Neural progenitor cell (in vitro differentiated cells): ENCODE results near the gene PCK1. TPM values are rescaled to one million over a fixed set of nuclear protein-coding genes. Genes with fewer than 3 reads are reported as not detected.

ENCODE experiments used
- DNase-seq: peaks from one replicate; pipeline ENCODE4 v3.0.0-alpha.2; 2016; ENCODE audit warnings: low spot score
- H2AFZ ChIP-seq: fragments of 200-600 bp; sonication (generic); replicated peaks from 2 replicates; pipeline ENCODE4 v1.6.1; 2016; ENCODE audit warnings: antibody characterized with exemption
- H3F3A ChIP-seq: fragments of 200-600 bp; sonication (generic); 2 replicates; pipeline ENCODE4 v1.6.1; 2016; ENCODE audit warnings: antibody characterized with exemption, low read depth
- H3K27ac ChIP-seq: fragments of 200-600 bp; sonication (generic); 2 replicates; pipeline ENCODE4 v1.5.1; 2016; ENCODE audit warnings: mild to moderate bottlenecking
- H3K27me3 ChIP-seq: fragments of 200-600 bp; sonication (generic); 2 replicates; pipeline ENCODE4 v1.6.1; 2016; ENCODE audit warnings: mild to moderate bottlenecking, moderate library complexity
- H3K36me3 ChIP-seq: fragments of 200-600 bp; sonication (generic); 2 replicates; pipeline ENCODE4 v1.5.1; 2016
- H3K4me1 ChIP-seq: fragments of 200-600 bp; sonication (generic); 2 replicates; pipeline ENCODE4 v1.6.1; 2016; ENCODE audit warnings: mixed run types
- H3K4me2 ChIP-seq: fragments of 200-600 bp; sonication (generic); 2 replicates; pipeline ENCODE4 v1.6.1; 2016
- H3K4me3 ChIP-seq: fragments of 200-600 bp; sonication (generic); 2 replicates; pipeline ENCODE4 v1.5.1; 2016
- H3K79me2 ChIP-seq: fragments of 200-600 bp; sonication (generic); 2 replicates; pipeline ENCODE4 v1.6.1; 2016; ENCODE audit warnings: low read depth
- H3K9ac ChIP-seq: fragments of 200-600 bp; sonication (generic); 2 replicates; pipeline ENCODE4 v1.6.1; 2016
- H3K9me3 ChIP-seq: fragments of 200-600 bp; sonication (generic); 2 replicates; pipeline ENCODE4 v1.5.1; 2016; ENCODE audit warnings: low read depth
- H4K20me1 ChIP-seq: fragments of 200-600 bp; sonication (generic); 2 replicates; pipeline ENCODE4 v1.6.1; 2016; ENCODE audit warnings: low read depth
- H3K27ac Mint-ChIP-seq: 3 replicates; pipeline ENCODE4 v1.8.0; 2021; ENCODE audit warnings: mixed read lengths
- H3K27me3 Mint-ChIP-seq: 2 replicates; pipeline ENCODE4 v1.8.0; 2022; ENCODE audit warnings: low read depth, mild to moderate bottlenecking, inconsistent platforms, moderate library complexity, mixed read lengths; ENCODE audit not compliant: insufficient read depth
- H3K36me3 Mint-ChIP-seq: 3 replicates; pipeline ENCODE4 v1.8.0; 2021; ENCODE audit warnings: mixed read lengths
- H3K4me1 Mint-ChIP-seq: 3 replicates; pipeline ENCODE4 v1.8.0; 2021; ENCODE audit warnings: mixed read lengths
- H3K4me3 Mint-ChIP-seq: 3 replicates; pipeline ENCODE4 v1.8.0; 2021; ENCODE audit warnings: mild to moderate bottlenecking, moderate library complexity, mixed read lengths
- H3K9me3 Mint-ChIP-seq: 3 replicates; pipeline ENCODE4 v1.8.0; 2020; ENCODE audit warnings: mixed read lengths
- CTCF ChIP-seq: fragments of 200-600 bp; sonication (generic); IDR thresholded peaks from 2 replicates; pipeline ENCODE4 v1.5.1; 2017; ENCODE audit warnings: antibody characterized with exemption, mild to moderate bottlenecking
- EZH2 ChIP-seq: fragments of 200-600 bp; sonication (generic); IDR thresholded peaks from 2 replicates; pipeline ENCODE4 v1.6.1; 2017; ENCODE audit warnings: antibody characterized with exemption, mild to moderate bottlenecking, moderate library complexity
- EZH2phosphoT487 ChIP-seq: fragments of 200-600 bp; sonication (generic); IDR thresholded peaks from 2 replicates; pipeline ENCODE4 v1.6.1; 2017; ENCODE audit warnings: antibody characterized with exemption
- total RNA-seq: library from RNA; depleted of rRNA; stranded (reverse); fragments of >200 nt; gene quantifications from 2 replicates; pipeline ENCODE4 v1.2.3, GENCODE V29; 2015; ENCODE audit warnings: low replicate concordance

Gene PCK1
- total RNA-seq, 1 donor from 2014 or later, result not detected

- Mint-ChIP-seq H3K27me3 (peaks cover 6% of the 10 kb centered on the region), H3K4me3 (no peak overlapping the region), H3K4me1 (peaks cover 11% of the 10 kb centered on the region), H3K36me3 (no peaks in the 10 kb centered on the region), H3K27ac (no peak overlapping the region), H3K9me3 (peaks cover 4% of the 10 kb centered on the region)
- H3K9me3 ChIP-seq, result no peaks in the 10 kb centered on the region
- DNase-seq, result no peak
- H3K4me3 ChIP-seq, result no peak overlapping the region
- H3K79me2 ChIP-seq, result no peaks in the 10 kb centered on the region
- no peak overlapping the region for H3K9ac ChIP-seq
- H3K27ac ChIP-seq, result no peak overlapping the region
- no peaks in the 10 kb centered on the region for H3K27me3 ChIP-seq
- H3K4me1 ChIP-seq, result peaks cover 8% of the 10 kb centered on the region
- H3F3A ChIP-seq, result peaks cover 18% of the 10 kb centered on the region
- H4K20me1 ChIP-seq, result no peaks in the 10 kb centered on the region
- TF ChIP-seq EZH2, result no peak
- no peak for TF ChIP-seq CTCF
- no peak for TF ChIP-seq EZH2phosphoT487
- H3K36me3 ChIP-seq, result no peaks in the 10 kb centered on the region
- H3K4me2 ChIP-seq, result no peak overlapping the region
- no peak overlapping the region for H2AFZ ChIP-seq
These were observed 32.8 kb upstream of the PCK1 start for GRCh38 chr20:57528148-57528547.

GRCh38 chr20:57529160-57529585 is 31.7 kb upstream of the PCK1 start:
- no peak for DNase-seq
- H3K9me3 ChIP-seq, result no peaks in the 10 kb centered on the region
- no peak overlapping the region for H2AFZ ChIP-seq
- no peak for TF ChIP-seq CTCF
- no peak for TF ChIP-seq EZH2
- TF ChIP-seq EZH2phosphoT487, result no peak
- no peaks in the 10 kb centered on the region for H3K36me3 ChIP-seq
- H3K4me1 Mint-ChIP-seq, result peaks cover 1% of the 10 kb centered on the region
- no peaks in the 10 kb centered on the region for H4K20me1 ChIP-seq
- no peak overlapping the region for H3K4me3 Mint-ChIP-seq
- no peaks in the 10 kb centered on the region for H3K36me3 Mint-ChIP-seq
- H3K79me2 ChIP-seq, result no peaks in the 10 kb centered on the region
- no peak overlapping the region for H3K27ac ChIP-seq
- H3K27me3 Mint-ChIP-seq, result peaks cover 6% of the 10 kb centered on the region
- H3K9me3 Mint-ChIP-seq, result peaks cover 8% of the 10 kb centered on the region
- no peak overlapping the region for H3K9ac ChIP-seq
- no peak overlapping the region for H3K4me3 ChIP-seq
- no peak overlapping the region for H3K27ac Mint-ChIP-seq
- no peaks in the 10 kb centered on the region for H3K27me3 ChIP-seq
- peaks cover 12% of the 10 kb centered on the region for H3F3A ChIP-seq
- H3K4me1 ChIP-seq, result no peaks in the 10 kb centered on the region
- H3K4me2 ChIP-seq, result no peak overlapping the region

GRCh38 chr20:57529810-57530209 is 31.1 kb upstream of the PCK1 start:
- H3K36me3 Mint-ChIP-seq, result no peaks in the 10 kb centered on the region
- Histone ChIP-seq H3K4me1 (no peaks in the 10 kb centered on the region), H3K27ac (no peak overlapping the region), H2AFZ (no peak overlapping the region), H4K20me1 (no peaks in the 10 kb centered on the region), H3K79me2 (no peaks in the 10 kb centered on the region), H3K9ac (no peak overlapping the region), H3K27me3 (no peaks in the 10 kb centered on the region), H3F3A (peaks cover 12% of the 10 kb centered on the region), H3K4me2 (no peak overlapping the region), H3K4me3 (no peak overlapping the region), H3K9me3 (no peaks in the 10 kb centered on the region), H3K36me3 (no peaks in the 10 kb centered on the region)
- H3K9me3 Mint-ChIP-seq, result peaks cover 10% of the 10 kb centered on the region
- H3K4me1 Mint-ChIP-seq, result no peaks in the 10 kb centered on the region
- no peak for TF ChIP-seq EZH2phosphoT487
- no peak for TF ChIP-seq EZH2
- no peak for TF ChIP-seq CTCF
- no peak overlapping the region for H3K4me3 Mint-ChIP-seq
- no peak overlapping the region for H3K27ac Mint-ChIP-seq
- peaks cover 6% of the 10 kb centered on the region for H3K27me3 Mint-ChIP-seq
- DNase-seq, result no peak
